NCI-H524 (cell line): Measurements from ENCODE around the gene PCDHB4.
"Not testable (repeated sequence)": the region's sequence is repeated elsewhere in the genome, so short reads cannot be mapped to it uniquely, and the experiment has no call there.

Experiments used
- DNase-seq, 2 experiments: peaks; one replicate each; lab custom pipeline; 2025; lab: John Stamatoyannopoulos, UW

Gene PCDHB4

DNA sequence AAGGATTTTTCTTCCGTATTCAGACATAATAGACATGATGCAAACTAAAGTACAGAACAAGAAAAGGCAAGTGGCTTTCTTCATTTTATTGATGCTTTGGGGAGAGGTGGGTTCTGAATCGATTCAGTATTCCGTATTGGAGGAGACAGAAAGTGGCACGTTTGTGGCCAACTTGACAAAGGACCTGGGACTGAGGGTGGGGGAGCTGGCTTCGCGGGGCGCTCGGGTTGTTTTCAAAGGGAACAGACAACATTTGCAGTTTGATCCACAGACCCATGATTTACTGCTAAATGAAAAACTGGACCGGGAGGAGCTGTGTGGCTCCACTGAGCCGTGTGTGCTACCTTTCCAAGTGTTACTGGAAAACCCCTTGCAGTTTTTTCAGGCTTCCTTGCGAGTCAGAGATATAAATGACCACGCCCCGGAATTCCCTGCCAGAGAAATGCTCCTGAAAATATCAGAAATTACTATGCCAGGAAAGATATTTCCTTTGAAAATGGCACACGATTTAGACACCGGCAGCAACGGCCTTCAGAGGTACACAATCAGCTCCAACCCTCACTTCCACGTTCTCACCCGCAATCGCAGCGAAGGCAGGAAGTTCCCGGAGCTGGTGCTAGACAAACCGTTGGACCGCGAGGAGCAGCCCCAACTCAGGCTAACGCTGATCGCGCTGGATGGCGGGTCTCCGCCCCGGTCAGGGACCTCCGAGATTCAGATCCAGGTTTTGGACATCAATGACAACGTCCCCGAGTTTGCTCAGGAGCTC is 28.8 kb downstream of the PCDHB4 start:
- DNase-seq: no peak

GRCh38 chr5:141150993-141151325 is 29.3 kb downstream of the PCDHB4 start:
- DNase-seq: no peak

DNA sequence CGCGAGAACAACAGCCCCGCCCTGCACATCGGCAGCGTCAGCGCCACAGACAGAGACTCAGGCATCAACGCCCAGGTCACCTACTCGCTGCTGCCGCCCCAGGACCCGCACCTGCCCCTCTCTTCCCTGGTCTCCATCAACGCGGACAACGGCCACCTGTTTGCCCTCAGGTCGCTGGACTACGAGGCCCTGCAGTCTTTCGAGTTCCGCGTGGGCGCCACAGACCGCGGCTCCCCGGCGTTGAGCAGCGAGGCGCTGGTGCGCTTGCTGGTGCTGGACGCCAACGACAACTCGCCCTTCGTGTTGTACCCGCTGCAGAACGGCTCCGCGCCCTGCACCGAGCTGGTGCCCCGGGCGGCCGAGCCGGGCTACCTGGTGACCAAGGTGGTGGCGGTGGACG is 30.0 kb downstream of the PCDHB4 start:
- not testable (repeated sequence) for DNase-seq

GRCh38 chr5:141152096-141152495 is 30.5 kb downstream of the PCDHB4 start:
- not testable (repeated sequence) for DNase-seq

DNA sequence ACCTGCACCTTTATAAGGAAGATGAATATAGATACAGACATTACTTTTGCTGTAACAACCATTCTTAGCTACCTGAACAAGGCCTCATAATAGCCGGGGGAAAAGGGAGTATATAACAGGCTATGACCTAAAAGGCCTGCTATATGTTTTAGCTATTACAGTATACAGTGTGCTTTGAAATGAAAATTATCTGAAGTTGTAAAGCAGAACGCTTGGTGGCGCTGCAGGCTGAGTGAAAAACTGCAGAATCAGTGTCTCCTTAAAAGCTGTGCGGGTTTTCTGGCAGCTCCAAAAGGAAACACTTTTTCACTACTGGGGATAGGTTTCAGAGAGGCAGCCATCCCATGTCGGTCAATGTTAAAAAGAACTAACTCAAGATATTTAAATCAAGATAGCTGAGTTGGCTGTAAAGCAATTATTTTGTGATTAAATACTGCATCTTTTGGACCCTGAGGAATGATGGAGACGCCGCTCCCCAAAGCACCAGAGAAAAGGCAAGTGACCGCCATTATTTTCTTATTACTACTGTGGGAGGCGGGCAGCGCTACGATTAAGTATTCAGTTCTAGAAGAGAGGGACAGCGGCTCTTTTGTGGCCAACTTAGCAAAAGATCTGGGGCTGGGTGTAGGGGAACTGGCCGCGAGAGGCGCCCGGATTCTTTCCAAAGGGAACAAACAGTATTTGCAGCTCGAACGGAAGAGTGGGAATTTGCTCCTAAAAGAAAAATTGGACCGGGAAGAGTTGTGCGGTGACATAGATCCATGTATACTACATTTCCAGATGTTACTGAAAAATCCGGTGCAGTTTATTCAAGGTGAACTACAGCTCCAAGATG is 34.1 kb downstream of the PCDHB4 start:
- peak in 1 of 2 experiments; percentile 2 for DNase-seq

- not testable (repeated sequence) for DNase-seq
These were observed 35.7 kb downstream of the PCDHB4 start for GRCh38 chr5:141157356-141157755.

GRCh38 chr5:141157901-141158300 is 36.3 kb downstream of the PCDHB4 start:
- DNase-seq: not testable (repeated sequence)

GRCh38 chr5:141172381-141173204 is 51.0 kb downstream of the PCDHB4 start, which contains the start of gene PCDHB7:
TSS of gene PCDHB7 (plus strand) at chr5:141172644. CDS start at chr5:141172836, 192 bp downstream.
- DNase-seq: peak; percentile 5 to 19

DNA sequence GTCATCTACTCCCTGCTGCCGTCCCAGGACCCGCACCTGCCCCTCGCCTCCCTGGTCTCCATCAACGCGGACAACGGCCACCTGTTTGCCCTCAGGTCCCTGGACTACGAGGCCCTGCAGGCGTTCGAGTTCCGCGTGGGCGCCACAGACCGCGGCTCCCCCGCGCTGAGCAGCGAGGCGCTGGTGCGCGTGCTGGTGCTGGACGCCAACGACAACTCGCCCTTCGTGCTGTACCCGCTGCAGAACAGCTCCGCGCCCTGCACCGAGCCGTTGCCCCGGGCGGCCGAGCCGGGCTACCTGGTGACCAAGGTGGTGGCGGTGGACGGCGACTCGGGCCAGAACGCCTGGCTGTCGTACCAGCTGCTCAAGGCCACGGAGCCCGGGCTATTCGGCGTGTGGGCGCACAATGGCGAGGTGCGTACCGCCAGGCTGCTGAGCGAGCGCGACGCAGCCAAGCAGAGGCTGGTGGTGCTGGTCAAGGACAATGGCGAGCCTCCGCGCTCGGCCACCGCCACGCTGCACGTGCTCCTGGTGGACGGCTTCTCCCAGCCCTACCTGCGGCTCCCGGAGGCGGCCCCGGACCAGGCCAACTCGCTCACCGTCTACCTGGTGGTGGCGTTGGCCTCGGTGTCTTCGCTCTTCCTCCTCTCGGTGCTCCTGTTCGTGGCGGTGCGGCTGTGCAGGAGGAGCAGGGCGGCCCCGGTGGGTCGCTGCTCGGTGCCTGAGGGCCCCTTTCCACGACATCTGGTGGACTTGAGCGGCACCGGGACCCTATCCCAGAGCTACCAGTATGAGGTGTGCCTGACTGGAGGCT is 52.9 kb downstream of the PCDHB4 start:
- DNase-seq: not testable (repeated sequence)
